Chondrocyte (in vitro differentiated cells): ENCODE measurements around the gene BCAR3. TPM values are rescaled to one million over a fixed set of nuclear protein-coding genes. Genes with fewer than 3 reads are reported as not detected.

Experiments
- DNase-seq: peaks from one replicate; pipeline ENCODE4 v3.0.0; 2021; ENCODE audit warnings: mixed read lengths, low spot score
- H3K27ac Mint-ChIP-seq: one replicate; pipeline ENCODE4 v1.8.0; 2021; ENCODE audit warnings: mild to moderate bottlenecking, moderate library complexity, mixed read lengths; ENCODE audit not compliant: unreplicated experiment
- H3K27me3 Mint-ChIP-seq: 2 replicates; pipeline ENCODE4 v1.8.0; 2021; ENCODE audit warnings: low read depth, mixed read lengths
- H3K36me3 Mint-ChIP-seq: 2 replicates; pipeline ENCODE4 v1.8.0; 2021; ENCODE audit warnings: low read depth, mixed read lengths
- H3K4me1 Mint-ChIP-seq: 2 replicates; pipeline ENCODE4 v1.8.0; 2021; ENCODE audit warnings: low read depth, mild to moderate bottlenecking, mixed read lengths
- H3K4me3 Mint-ChIP-seq: one replicate; pipeline ENCODE4 v1.8.0; 2021; ENCODE audit warnings: mild to moderate bottlenecking, moderate library complexity, mixed read lengths; ENCODE audit not compliant: unreplicated experiment
- H3K9me3 Mint-ChIP-seq: 2 replicates; pipeline ENCODE4 v1.8.0; 2021; ENCODE audit warnings: low read depth, mixed read lengths
- CTCF ChIP-seq: fragments of 200-600 bp; sonication (generic); IDR thresholded peaks from 2 replicates; pipeline ENCODE4 v1.5.0; 2021; ENCODE audit warnings: antibody characterized with exemption, mild to moderate bottlenecking, moderate library complexity
- total RNA-seq: library from RNA; stranded (reverse); gene quantifications from 3 replicates; pipeline ENCODE4 v1.2.1, GENCODE V29; 2021

The BCAR3 gene
- total RNA-seq, 1 donor from 2014 or later = 18.5 TPM

GRCh38 chr1:93516164-93516563, 165.5 kb downstream of the BCAR3 start:
- H3K27ac Mint-ChIP-seq = no peak overlapping the region
- H3K4me3 Mint-ChIP-seq = no peak overlapping the region

More at GRCh38 chr1:93516164-93516563, 165.5 kb downstream of the BCAR3 start:
- Mint-ChIP-seq H3K27me3 (no peaks in the 10 kb centered on the region), H3K36me3 (peaks cover 4% of the 10 kb centered on the region), H3K9me3 (no peaks in the 10 kb centered on the region), H3K4me1 (peaks cover 3% of the 10 kb centered on the region)
- TF ChIP-seq CTCF = no peak
- DNase-seq = no peak

Other genes with a start within 250 kb of the BCAR3 start
- gene FNBP1L, start 233.7 kb downstream of the BCAR3 start, total RNA-seq = 46.8 to 48.3 TPM (median 47.3 TPM) in 3 replicates
- 38.8 to 45.7 TPM (median 39.1 TPM) in 3 replicates for gene DNTTIP2, start 197.4 kb upstream of the BCAR3 start, total RNA-seq
- gene GCLM, start 227.6 kb upstream of the BCAR3 start, total RNA-seq = 12.0 to 13.6 TPM (median 13.2 TPM) in 3 replicates